Smooth muscle cell (in vitro differentiated cells): ENCODE data around the gene TDP1. TPM values are rescaled to one million over a fixed set of nuclear protein-coding genes. Genes with fewer than 3 reads are reported as not detected.

Source experiments
- DNase-seq: peaks from one replicate; lab custom pipeline; 2025; ENCODE audit not compliant: unreplicated experiment; lab: John Stamatoyannopoulos, UW
- H2AFZ ChIP-seq: fragments of 200-600 bp; sonication (generic); 2 replicates; pipeline ENCODE4 v1.6.0; 2016; ENCODE audit warnings: antibody characterized with exemption, low read depth, mild to moderate bottlenecking
- H3F3A ChIP-seq: fragments of 200-600 bp; sonication (generic); 2 replicates; pipeline ENCODE4 v1.6.0; 2017; ENCODE audit warnings: antibody characterized with exemption, low read depth
- H3K27ac ChIP-seq: fragments of 200-600 bp; sonication (generic); 2 replicates; pipeline ENCODE4 v1.5.1; 2016; ENCODE audit warnings: low read depth, mild to moderate bottlenecking
- H3K27me3 ChIP-seq: fragments of 200-600 bp; sonication (generic); 2 replicates; pipeline ENCODE4 v1.6.1; 2016; ENCODE audit warnings: low read depth, mild to moderate bottlenecking
- H3K36me3 ChIP-seq: fragments of 200-600 bp; sonication (generic); 2 replicates; pipeline ENCODE4 v1.5.1; 2016; ENCODE audit warnings: low read depth
- H3K4me1 ChIP-seq: fragments of 200-600 bp; sonication (generic); 2 replicates; pipeline ENCODE4 v1.5.1; 2016; ENCODE audit warnings: low read depth
- H3K4me2 ChIP-seq: fragments of 200-600 bp; sonication (generic); 2 replicates; pipeline ENCODE4 v1.6.0; 2016; ENCODE audit warnings: mild to moderate bottlenecking
- H3K4me3 ChIP-seq: fragments of 200-600 bp; sonication (generic); 2 replicates; pipeline ENCODE4 v1.5.1; 2016; ENCODE audit warnings: mild to moderate bottlenecking
- H3K79me2 ChIP-seq: fragments of 200-600 bp; sonication (generic); 2 replicates; pipeline ENCODE4 v1.6.0; 2016; ENCODE audit warnings: low read depth, mild to moderate bottlenecking
- H3K9ac ChIP-seq: fragments of 200-600 bp; sonication (generic); 2 replicates; pipeline ENCODE4 v1.6.0; 2016; ENCODE audit warnings: low read depth
- H3K9me3 ChIP-seq: fragments of 200-600 bp; sonication (generic); replicated peaks from 2 replicates; pipeline ENCODE4 v1.5.1; 2016; ENCODE audit warnings: low read depth
- H4K20me1 ChIP-seq: fragments of 200-600 bp; sonication (generic); 2 replicates; pipeline ENCODE4 v1.6.0; 2016; ENCODE audit warnings: low read depth
- WGBS: methylation state at CpG from one replicate; pipeline ENCODE4 v1.1.7; 2016; ENCODE audit warnings: low lambda C conversion rate; 5-methylcytosine and 5-hydroxymethylcytosine counted together
- polyA plus RNA-seq: library from polyadenylated mRNA; unstranded; fragments of >200 nt; fragmentation: Nextera tagmentation; extraction: Ambion mirVana; gene quantifications from 2 replicates; pipeline ENCODE4 v1.2.1, GENCODE V29; 2016
- total RNA-seq: library from RNA; depleted of rRNA; stranded (reverse); fragments of >200 nt; gene quantifications from 2 replicates; pipeline ENCODE4 v1.2.3, GENCODE V29; 2014
- TF ChIP-seq, protein P1 (sequence below): fragments of 200-600 bp; sonication (generic); IDR thresholded peaks from 2 replicates; pipeline ENCODE4 v1.5.1; 2017; ENCODE audit warnings: borderline replicate concordance, mild to moderate bottlenecking, antibody characterized with exemption; ENCODE audit not compliant: insufficient read depth, poor library complexity, severe bottlenecking

The TDP1 gene
- total and polyA plus RNA-seq, 2 experiments from 2014 or later = 10.0 to 22.3 TPM

DNA sequence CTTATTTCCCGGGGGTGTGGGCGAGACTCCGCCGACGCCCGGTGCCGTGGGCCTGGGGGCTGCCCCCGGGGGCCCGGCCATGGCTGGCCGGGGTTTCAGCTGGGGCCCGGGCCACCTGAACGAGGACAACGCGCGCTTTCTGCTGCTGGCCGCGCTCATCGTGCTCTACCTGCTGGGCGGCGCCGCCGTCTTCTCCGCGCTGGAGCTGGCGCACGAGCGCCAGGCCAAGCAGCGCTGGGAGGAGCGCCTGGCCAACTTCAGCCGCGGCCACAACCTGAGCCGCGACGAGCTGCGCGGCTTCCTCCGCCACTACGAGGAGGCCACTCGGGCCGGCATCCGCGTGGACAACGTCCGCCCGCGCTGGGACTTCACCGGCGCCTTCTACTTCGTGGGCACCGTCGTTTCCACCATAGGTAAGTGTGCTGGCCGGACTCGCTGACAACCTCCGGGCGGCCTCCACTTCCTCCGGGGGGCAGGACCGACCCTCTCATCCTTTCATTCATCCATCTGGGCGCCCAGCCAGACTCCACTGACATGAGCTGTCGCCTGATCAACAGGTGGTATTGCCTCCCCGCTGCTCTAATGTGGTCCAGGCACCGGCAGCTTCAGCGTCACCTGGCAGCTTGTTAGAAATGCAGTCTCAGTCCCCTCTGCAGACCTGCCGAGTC is 106.5 kb downstream of the TDP1 start:
- H3K27ac ChIP-seq = no peak overlapping the region
- no peak overlapping the region for H2AFZ ChIP-seq

DNA sequence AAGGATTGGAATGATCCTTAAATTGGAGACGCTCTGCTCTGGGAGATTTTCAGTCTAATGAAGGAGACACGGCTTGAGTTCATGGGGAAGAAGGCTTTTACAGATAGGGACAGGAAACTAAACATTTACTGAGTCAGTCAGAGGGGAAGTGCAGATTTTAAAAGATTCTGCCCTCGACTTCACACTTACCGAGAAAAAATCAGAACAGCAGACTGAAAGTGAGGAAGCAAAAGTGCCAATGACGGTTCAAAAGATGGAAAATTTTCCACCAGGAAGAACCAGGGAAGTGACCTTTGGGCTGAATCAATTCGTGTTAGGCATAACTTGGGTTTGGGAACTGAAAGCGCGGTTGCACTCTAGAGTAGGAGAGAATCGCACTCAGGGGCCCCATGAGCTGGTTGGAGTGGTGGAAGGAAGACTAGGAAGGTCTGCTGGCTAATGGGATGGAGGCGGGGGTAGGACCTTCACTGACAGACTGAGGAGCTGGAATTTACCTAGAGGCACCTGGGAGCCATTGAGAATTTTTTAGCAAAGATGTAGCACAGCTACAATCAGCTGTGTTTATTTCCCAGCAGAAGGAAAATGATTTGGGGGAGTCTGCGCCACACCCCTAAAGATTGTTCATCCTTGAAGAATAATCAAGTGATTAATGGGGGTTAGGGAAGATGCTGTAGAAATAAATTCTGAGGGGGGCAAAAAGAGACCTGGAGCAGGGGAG is 107.3 kb downstream of the TDP1 start:
- Histone ChIP-seq H3K79me2 (no peaks in the 10 kb centered on the region), H3K27me3 (peaks cover 86% of the 10 kb centered on the region), H4K20me1 (no peaks in the 10 kb centered on the region), H3F3A (no peaks in the 10 kb centered on the region), H3K27ac (no peak overlapping the region), H3K4me3 (no peak overlapping the region), H2AFZ (no peak overlapping the region), H3K9ac (no peak overlapping the region), H3K4me1 (peaks cover 12% of the 10 kb centered on the region), H3K4me2 (peak overlapping the region; percentile 82), H3K9me3 (no peaks in the 10 kb centered on the region), H3K36me3 (no peaks in the 10 kb centered on the region)
- TF ChIP-seq, protein P1, sequence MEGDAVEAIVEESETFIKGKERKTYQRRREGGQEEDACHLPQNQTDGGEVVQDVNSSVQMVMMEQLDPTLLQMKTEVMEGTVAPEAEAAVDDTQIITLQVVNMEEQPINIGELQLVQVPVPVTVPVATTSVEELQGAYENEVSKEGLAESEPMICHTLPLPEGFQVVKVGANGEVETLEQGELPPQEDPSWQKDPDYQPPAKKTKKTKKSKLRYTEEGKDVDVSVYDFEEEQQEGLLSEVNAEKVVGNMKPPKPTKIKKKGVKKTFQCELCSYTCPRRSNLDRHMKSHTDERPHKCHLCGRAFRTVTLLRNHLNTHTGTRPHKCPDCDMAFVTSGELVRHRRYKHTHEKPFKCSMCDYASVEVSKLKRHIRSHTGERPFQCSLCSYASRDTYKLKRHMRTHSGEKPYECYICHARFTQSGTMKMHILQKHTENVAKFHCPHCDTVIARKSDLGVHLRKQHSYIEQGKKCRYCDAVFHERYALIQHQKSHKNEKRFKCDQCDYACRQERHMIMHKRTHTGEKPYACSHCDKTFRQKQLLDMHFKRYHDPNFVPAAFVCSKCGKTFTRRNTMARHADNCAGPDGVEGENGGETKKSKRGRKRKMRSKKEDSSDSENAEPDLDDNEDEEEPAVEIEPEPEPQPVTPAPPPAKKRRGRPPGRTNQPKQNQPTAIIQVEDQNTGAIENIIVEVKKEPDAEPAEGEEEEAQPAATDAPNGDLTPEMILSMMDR = no peak
- no peak for DNase-seq
- WGBS = 35% methylated on average over 11 of the region's 11 CpGs

More for the DNA sequence above, 106.5 kb downstream of the TDP1 start:
- Histone ChIP-seq H3K27me3 (peaks cover 85% of the 10 kb centered on the region), H3K4me1 (peaks cover 12% of the 10 kb centered on the region), H3K9me3 (no peaks in the 10 kb centered on the region), H3F3A (no peaks in the 10 kb centered on the region), H3K79me2 (no peaks in the 10 kb centered on the region), H4K20me1 (no peaks in the 10 kb centered on the region), H3K36me3 (no peaks in the 10 kb centered on the region), H3K4me3 (peak overlapping the region; percentile 57), H3K9ac (no peak overlapping the region), H3K4me2 (peak overlapping the region; percentile 82)
- TF ChIP-seq, protein P1 = no peak
- DNase-seq = no peak
- WGBS = 4% methylated on average over 51 of the region's 63 CpGs

- no peaks in the 10 kb centered on the region for H3K9me3 ChIP-seq
- no peaks in the 10 kb centered on the region for H3K79me2 ChIP-seq
- DNase-seq = no peak
- no peaks in the 10 kb centered on the region for H3K36me3 ChIP-seq
- H3F3A ChIP-seq = no peaks in the 10 kb centered on the region
- H3K4me1 ChIP-seq = no peaks in the 10 kb centered on the region
- H3K4me3 ChIP-seq = no peak overlapping the region
- H2AFZ ChIP-seq = no peak overlapping the region
- 84% methylated on average over 6 of the region's 6 CpGs for WGBS
- H3K9ac ChIP-seq = no peak overlapping the region
- TF ChIP-seq, protein P1 = no peak
- H4K20me1 ChIP-seq = no peaks in the 10 kb centered on the region
- H3K27ac ChIP-seq = no peak overlapping the region
- H3K4me2 ChIP-seq = no peak overlapping the region
- peaks cover 49% of the 10 kb centered on the region for H3K27me3 ChIP-seq
These were observed 116.6 kb downstream of the TDP1 start for GRCh38 chr14:90072350-90072749.
